ENCODE results near the gene OR2V2.

The OR2V2 gene

GRCh38 chr5:181190711-181191525, 43.5 kb downstream of the OR2V2 start:
- no peak for DNase-seq (ENCODE audit: low read depth, low spot score)

- DNase-seq (ENCODE audit: low read depth, low spot score) = peak; percentile 86
These were observed 44.3 kb downstream of the OR2V2 start for GRCh38 chr5:181191526-181192336.

- DNase-seq (ENCODE audit: low read depth, low spot score) = no peak
These were observed 45.1 kb downstream of the OR2V2 start for GRCh38 chr5:181192337-181193046.

GRCh38 chr5:181193656-181194055, 46.3 kb downstream of the OR2V2 start:
- DNase-seq (ENCODE audit: low read depth, low spot score) = no peak

- no peak for DNase-seq (ENCODE audit: low read depth, low spot score)
These were observed 47.3 kb downstream of the OR2V2 start for GRCh38 chr5:181194489-181195248.

- no peak for DNase-seq (ENCODE audit: low read depth, low spot score)
These were observed 47.9 kb downstream of the OR2V2 start for GRCh38 chr5:181195249-181195761.

GRCh38 chr5:181197326-181197951, 50.1 kb downstream of the OR2V2 start:
- no peak for DNase-seq (ENCODE audit: low read depth, low spot score)

- DNase-seq (ENCODE audit: low read depth, low spot score) = no peak
These were observed 50.8 kb downstream of the OR2V2 start for GRCh38 chr5:181198106-181198685.

GRCh38 chr5:181198905-181199519, 51.6 kb downstream of the OR2V2 start:
- DNase-seq (ENCODE audit: low read depth, low spot score) = no peak

- no peak for DNase-seq (ENCODE audit: low read depth, low spot score)
These were observed 52.7 kb downstream of the OR2V2 start for GRCh38 chr5:181199881-181200638.

- DNase-seq (ENCODE audit: low read depth, low spot score) = no peak
These were observed 53.4 kb downstream of the OR2V2 start for GRCh38 chr5:181200816-181201215.

- no peak for DNase-seq (ENCODE audit: low read depth, low spot score)
These were observed 55.8 kb downstream of the OR2V2 start for GRCh38 chr5:181203093-181203711.

GRCh38 chr5:181203777-181204112, 56.4 kb downstream of the OR2V2 start:
- DNase-seq (ENCODE audit: low read depth, low spot score) = no peak

GRCh38 chr5:181204113-181204825, 56.9 kb downstream of the OR2V2 start:
- DNase-seq (ENCODE audit: low read depth, low spot score) = no peak

GRCh38 chr5:181204826-181205760, 57.7 kb downstream of the OR2V2 start, which contains the start of gene TRIM7:
Gene TRIM7 (minus strand): TSS chr5:181205196. CDS start chr5:181205110, 86 bp downstream.
- no peak for DNase-seq (ENCODE audit: low read depth, low spot score)

GRCh38 chr5:181205761-181206649, 58.6 kb downstream of the OR2V2 start:
- DNase-seq (ENCODE audit: low read depth, low spot score) = no peak

All from smooth muscle cell of the brain vasculature (primary cell).